Measurements from ENCODE around the gene SREBF1. TPM values are rescaled to one million over a fixed set of nuclear protein-coding genes. Genes with fewer than 3 reads are reported as not detected.
A peak's percentile ranks its signal among the peaks of the same experiment; 100 is the strongest.

The SREBF1 gene
- total RNA-seq, 5 donors from 2014 or later (not counting 1 experiment from before 2014, with no cell fraction given) = 24.6 to 279 (median 38.9) TPM

DNA sequence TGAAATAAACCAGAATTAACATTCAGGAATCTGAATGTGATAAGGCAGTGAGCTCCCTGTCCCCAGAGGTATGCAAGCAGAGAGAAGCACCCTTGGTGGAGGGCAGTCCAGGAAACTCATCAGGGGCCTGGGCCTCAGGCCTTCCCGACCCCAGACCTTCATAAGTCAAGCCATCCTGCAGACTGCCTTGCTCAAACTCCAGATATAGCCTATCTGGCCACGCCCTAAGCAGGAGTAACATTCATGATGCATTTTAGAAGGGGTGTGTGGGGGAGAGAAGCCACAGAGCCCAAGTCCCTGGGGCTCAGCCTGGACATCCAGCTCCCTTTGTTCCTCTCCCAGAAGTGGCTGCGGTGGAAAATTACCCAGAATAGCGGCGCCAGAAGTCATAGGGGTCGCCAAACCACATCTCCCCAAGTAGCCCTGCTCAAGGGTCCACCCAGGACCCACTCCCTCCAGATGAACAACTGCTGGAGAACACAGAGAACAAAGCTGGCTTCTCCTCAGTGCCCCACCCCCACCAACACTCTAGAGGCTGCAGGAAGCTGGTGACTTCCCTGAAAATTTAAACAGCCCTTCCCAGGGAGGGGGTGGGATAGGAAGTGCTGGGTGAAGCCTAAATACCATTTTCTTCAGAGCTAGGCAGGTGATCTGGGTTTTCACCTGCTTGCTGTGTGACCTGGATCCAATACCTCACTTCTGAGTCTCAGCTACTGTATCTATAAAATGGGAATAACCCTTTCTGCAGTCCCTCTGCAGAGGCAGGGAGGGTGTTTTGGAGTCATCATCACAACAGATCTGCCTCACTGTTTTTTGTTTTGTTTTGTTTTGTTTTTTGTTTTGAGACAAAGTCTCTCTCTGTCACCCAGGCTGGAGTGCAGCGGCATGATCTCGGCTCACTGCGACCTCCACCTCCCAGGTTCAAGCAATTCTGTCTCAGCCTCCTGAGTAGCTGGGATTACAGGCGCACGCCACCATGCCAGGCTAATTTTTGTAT is 1.5 kb upstream of the SREBF1 start:
- no peaks in the 10 kb centered on the region for H3K36me3 ChIP-seq (ENCODE audit: control insufficient read depth in 2 of 2, extremely low read depth in 1 of 2, insufficient read depth in 1 of 2, low read length in 1 of 2)
- H3K4me3 ChIP-seq (ENCODE audit: control insufficient read depth in 1 of 2, extremely low read depth in 1 of 2, low read length in 1 of 2) = peak overlapping the region in 1 of 2 donors; percentile 17
- 63% methylated on average over 4 of the region's 11 CpGs for WGBS (ENCODE audit: insufficient coverage)
- Mint-ChIP-seq H3K36me3 (no peaks in the 10 kb centered on the region), H3K4me1 (peaks cover 51 to 65% (median 63%) of the 10 kb centered on the region in 3 donors), H3K4me3 (peak overlapping the region; percentile 50 to 96 (median 85)), H3K27ac (peak overlapping the region in 1 of 2 donors; percentile 91), H3K9me3 (no peaks in the 10 kb centered on the region), H3K27me3 (no peaks in the 10 kb centered on the region)
- H3K9me3 ChIP-seq = no peaks in the 10 kb centered on the region
- no peaks in the 10 kb centered on the region for H3K27me3 ChIP-seq (replicated peaks in 1 of 2; ENCODE audit: control insufficient read depth in 2 of 2, extremely low read depth in 1 of 2, insufficient read depth in 2 of 2, low read length in 1 of 2)
- ChIA-PET CTCF (interaction anchor here (0.6 to 2.4 kb wide), 4 partner anchors 11 to 24 kb away, joined by 3 to 6 read pairs (median 4); no protein-coding TSS in a partner anchor), POLR2A (interaction anchor here (0.5 to 0.9 kb wide), 6 partner anchors 11 to 133 kb away, joined by 3 to 6 read pairs (median 4); no protein-coding TSS in a partner anchor)
- H3K27ac ChIP-seq (ENCODE audit: low read length) = peak overlapping the region; percentile 98
- peaks cover 42 to 70% of the 10 kb centered on the region in 2 experiments for H3K4me1 ChIP-seq (ENCODE audit: control insufficient read depth in 1 of 2, extremely low read depth in 1 of 2, insufficient read depth in 2 of 2, low read length in 2 of 2)
- DNase-seq = peak in 2 of 35 experiments; percentile 26 to 37
- ATAC-seq (replicated peaks in 1 of 4) = no peak

DNA sequence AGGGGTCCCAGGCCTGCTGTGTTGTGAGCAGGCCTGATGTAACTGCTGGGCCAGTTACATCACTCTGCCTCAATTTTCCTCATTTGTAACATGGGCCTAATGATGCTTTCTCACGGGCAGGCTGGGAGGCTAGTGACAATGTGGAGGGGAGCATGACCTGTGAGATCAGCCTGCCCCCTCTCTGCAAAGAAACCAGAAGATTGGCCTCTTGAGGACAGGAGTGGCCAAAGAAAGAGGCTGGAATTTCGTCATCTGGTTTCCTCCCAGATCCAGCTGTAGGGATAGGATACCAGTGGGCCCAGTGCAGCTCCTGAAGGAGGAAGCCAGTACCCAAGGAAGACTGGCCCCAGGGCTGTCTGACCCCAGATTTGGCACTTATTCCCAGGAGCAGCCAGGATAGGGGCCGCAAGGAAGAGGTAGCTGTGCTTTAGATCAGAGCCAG is 615 bp upstream of the SREBF1 start:
- Histone ChIP-seq H3K4me1 (ENCODE audit: control insufficient read depth in 1 of 2, extremely low read depth in 1 of 2, insufficient read depth in 2 of 2, low read length in 2 of 2) (peaks cover 42 to 72% of the 10 kb centered on the region in 2 experiments), H3K27ac (ENCODE audit: low read length) (peak overlapping the region; percentile 98), H3K27me3 (replicated peaks in 1 of 2; ENCODE audit: control insufficient read depth in 2 of 2, extremely low read depth in 1 of 2, insufficient read depth in 2 of 2, low read length in 1 of 2) (no peaks in the 10 kb centered on the region), H3K4me3 (ENCODE audit: control insufficient read depth in 1 of 2, extremely low read depth in 1 of 2, low read length in 1 of 2) (peak overlapping the region; percentile 63 to 92), H3K36me3 (ENCODE audit: control insufficient read depth in 2 of 2, extremely low read depth in 1 of 2, insufficient read depth in 1 of 2, low read length in 1 of 2) (peaks cover 0 to under 1% of the 10 kb centered on the region in 2 donors), H3K9me3 (no peaks in the 10 kb centered on the region)
- Mint-ChIP-seq H3K9me3 (no peaks in the 10 kb centered on the region), H3K27me3 (no peaks in the 10 kb centered on the region), H3K36me3 (peaks cover under 1% of the 10 kb centered on the region), H3K27ac (peak overlapping the region; percentile 85 to 91), H3K4me3 (peak overlapping the region; percentile 84 to 96 (median 85)), H3K4me1 (peaks cover 56 to 66% (median 65%) of the 10 kb centered on the region in 3 donors)
- DNase-seq (no peak), ATAC-seq (replicated peaks in 1 of 4) (no peak)
- CTCF ChIA-PET = interaction anchor here (0.6 to 2.4 kb wide), 4 partner anchors 12 to 23 kb away, joined by 3 to 16 read pairs (median 5); no protein-coding TSS in a partner anchor
- POLR2A ChIA-PET = interaction anchor here (0.6 to 1.9 kb wide), 3 partner anchors 12 to 13 kb away, joined by 4 to 25 read pairs (median 6); no protein-coding TSS in a partner anchor
- 89% methylated on average over 2 of the region's 3 CpGs for WGBS (ENCODE audit: insufficient coverage)

DNA sequence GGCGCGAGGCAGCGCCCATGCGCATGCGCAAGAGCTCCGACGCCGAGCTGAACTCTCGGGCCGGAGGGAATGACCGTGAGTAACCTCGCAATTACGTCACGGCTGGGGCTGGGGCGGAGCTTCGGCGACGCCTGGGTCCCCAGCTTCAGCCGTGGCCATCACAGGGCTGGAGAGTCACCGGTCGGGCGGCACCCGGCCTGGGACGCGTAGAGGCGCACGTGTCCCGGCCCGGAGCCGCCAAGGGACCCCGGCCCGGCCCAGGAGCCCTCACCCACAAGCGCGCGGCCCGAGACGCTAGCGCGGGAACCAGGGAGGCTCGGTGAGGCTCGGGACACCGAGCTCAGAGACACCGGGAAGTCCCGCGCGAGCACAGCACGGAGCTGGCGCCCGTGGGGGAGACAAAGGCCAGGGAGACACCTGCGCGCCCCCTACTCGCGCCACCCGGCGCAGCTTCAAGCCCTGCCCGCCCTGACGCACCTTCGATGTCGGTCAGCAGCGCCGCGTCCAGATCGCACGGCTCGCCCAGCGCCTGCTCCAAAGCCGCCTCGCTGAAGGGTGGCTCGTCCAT is 452 bp downstream of the SREBF1 start:
- peak overlapping the region; percentile 88 to 91 for H3K27ac Mint-ChIP-seq
- no peaks in the 10 kb centered on the region for H3K9me3 Mint-ChIP-seq
- DNase-seq = peak; percentile 86 to 99 (median 97)
- H3K4me1 ChIP-seq (ENCODE audit: control insufficient read depth in 1 of 2, extremely low read depth in 1 of 2, insufficient read depth in 2 of 2, low read length in 2 of 2) = peaks cover 44 to 82% of the 10 kb centered on the region in 2 experiments
- peaks cover 3% of the 10 kb centered on the region for H3K36me3 Mint-ChIP-seq
- H3K4me3 ChIP-seq (ENCODE audit: control insufficient read depth in 1 of 2, extremely low read depth in 1 of 2, low read length in 1 of 2) = peak overlapping the region; percentile 63 to 92
- no peaks in the 10 kb centered on the region for H3K27me3 ChIP-seq (replicated peaks in 1 of 2; ENCODE audit: control insufficient read depth in 2 of 2, extremely low read depth in 1 of 2, insufficient read depth in 2 of 2, low read length in 1 of 2)
- peak overlapping the region; percentile 76 to 96 (median 77) for H3K4me3 Mint-ChIP-seq
- no peaks in the 10 kb centered on the region for H3K9me3 ChIP-seq
- H3K36me3 ChIP-seq (ENCODE audit: control insufficient read depth in 2 of 2, extremely low read depth in 1 of 2, insufficient read depth in 1 of 2, low read length in 1 of 2) = peaks cover 0 to 9% of the 10 kb centered on the region in 2 donors
- no peaks in the 10 kb centered on the region for H3K27me3 Mint-ChIP-seq
- H3K4me1 Mint-ChIP-seq = peaks cover 60 to 73% (median 70%) of the 10 kb centered on the region in 3 donors
- ChIA-PET POLR2A (interaction anchor here (0.5 to 1.9 kb wide), 15 partner anchors 10 to 555 kb away, joined by 3 to 25 read pairs (median 4); partner anchors contain the start of genes DRC3 (in 1 of the 2) and TOM1L2 (in 1 of the 2)), CTCF (interaction anchor here in 1 of 2 donors (0.6 to 1.6 kb wide), 8 partner anchors 8 to 154 kb away, joined by 3 to 16 read pairs (median 4); no protein-coding TSS in a partner anchor)
- under 1% methylated on average over 68 of the region's 69 CpGs for WGBS (ENCODE audit: insufficient coverage)
- peak overlapping the region; percentile 98 for H3K27ac ChIP-seq (ENCODE audit: low read length)
- ATAC-seq (replicated peaks in 1 of 4) = peak; percentile 73 to 78 (median 76)

DNA sequence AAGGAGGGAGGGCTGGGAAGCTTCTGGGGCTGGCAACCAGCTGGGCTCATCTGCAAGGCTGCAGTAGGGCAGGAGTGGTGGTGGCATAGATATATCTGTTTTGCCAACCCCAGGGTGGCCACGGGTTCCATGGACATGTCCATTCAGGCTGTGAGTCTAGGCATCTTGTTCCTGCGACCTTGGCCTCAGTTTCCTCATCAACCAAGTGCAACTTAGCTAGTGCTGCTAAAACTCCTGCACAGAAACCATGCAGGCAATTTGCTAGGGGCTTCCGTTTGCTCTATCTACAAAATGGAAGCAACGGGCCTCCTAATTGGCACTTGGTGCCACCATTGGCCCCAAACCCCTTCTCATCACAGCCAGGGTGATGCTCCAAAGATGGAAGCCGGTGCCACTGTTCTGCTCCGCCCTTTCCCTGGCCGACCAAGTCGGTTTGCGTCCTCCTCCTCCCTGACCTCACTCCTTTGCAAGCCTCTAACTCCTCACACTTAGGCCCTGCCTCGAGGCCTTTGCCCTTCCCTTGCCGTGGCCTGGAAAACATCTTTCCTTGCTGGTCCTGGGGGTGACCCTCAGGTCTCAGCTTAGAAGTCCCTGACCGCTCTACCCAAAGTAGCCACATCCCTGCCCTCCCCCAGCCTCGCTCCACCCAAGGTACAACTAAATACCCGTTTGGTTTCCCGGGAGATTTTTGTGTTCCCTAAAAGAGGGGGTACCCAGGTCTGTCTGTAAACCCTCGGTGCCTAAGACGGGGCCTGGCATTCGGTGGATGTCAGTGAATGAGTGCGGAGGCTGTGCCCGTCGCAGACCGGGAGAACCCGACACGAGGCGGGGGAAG is 1.2 kb downstream of the SREBF1 start:
- Mint-ChIP-seq H3K36me3 (peaks cover 6% of the 10 kb centered on the region), H3K27ac (peak overlapping the region; percentile 88 to 91), H3K4me3 (peak overlapping the region; percentile 76 to 96 (median 77)), H3K27me3 (no peaks in the 10 kb centered on the region), H3K4me1 (peaks cover 61 to 72% (median 69%) of the 10 kb centered on the region in 3 donors), H3K9me3 (no peaks in the 10 kb centered on the region)
- peaks cover 0 to 13% of the 10 kb centered on the region in 2 donors for H3K36me3 ChIP-seq (ENCODE audit: control insufficient read depth in 2 of 2, extremely low read depth in 1 of 2, insufficient read depth in 1 of 2, low read length in 1 of 2)
- H3K27me3 ChIP-seq (replicated peaks in 1 of 2; ENCODE audit: control insufficient read depth in 2 of 2, extremely low read depth in 1 of 2, insufficient read depth in 2 of 2, low read length in 1 of 2) = no peaks in the 10 kb centered on the region
- H3K9me3 ChIP-seq = no peaks in the 10 kb centered on the region
- ChIA-PET CTCF (interaction anchor here in 1 of 2 donors (0.6 to 1.6 kb wide), 8 partner anchors 8 to 154 kb away, joined by 3 to 16 read pairs (median 4); no protein-coding TSS in a partner anchor), POLR2A (interaction anchor here (0.5 to 1.9 kb wide), 14 partner anchors 9 to 554 kb away, joined by 3 to 25 read pairs (median 4); partner anchors contain the start of genes DRC3 (in 1 of the 2) and TOM1L2 (in 1 of the 2))
- H3K27ac ChIP-seq (ENCODE audit: low read length) = peak overlapping the region; percentile 98
- peaks cover 44 to 82% of the 10 kb centered on the region in 2 experiments for H3K4me1 ChIP-seq (ENCODE audit: control insufficient read depth in 1 of 2, extremely low read depth in 1 of 2, insufficient read depth in 2 of 2, low read length in 2 of 2)
- DNase-seq = no peak
- peak overlapping the region; percentile 63 to 92 for H3K4me3 ChIP-seq (ENCODE audit: control insufficient read depth in 1 of 2, extremely low read depth in 1 of 2, low read length in 1 of 2)
- 22% methylated on average over 23 of the region's 25 CpGs for WGBS (ENCODE audit: insufficient coverage)
- ATAC-seq (replicated peaks in 1 of 4) = no peak

DNA sequence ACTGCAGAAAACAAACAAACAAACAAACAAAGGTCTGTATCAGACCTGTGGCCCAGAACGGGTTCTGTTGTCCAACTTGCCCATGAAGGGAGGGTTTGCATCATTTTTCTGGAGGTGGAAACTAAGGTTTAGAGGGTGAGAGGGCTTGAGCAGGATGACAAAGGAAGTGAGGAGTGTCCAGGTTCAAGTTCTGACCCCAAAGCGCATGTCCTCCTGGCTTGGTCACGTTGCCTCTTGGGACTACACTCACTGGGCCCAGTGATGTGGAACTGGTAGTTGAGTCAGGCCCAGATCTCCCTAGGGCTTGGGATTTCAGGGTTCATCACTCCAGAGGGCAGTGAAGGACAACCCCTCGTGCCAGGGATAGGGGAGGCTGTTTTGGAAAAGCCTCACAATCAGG is 1.8 kb downstream of the SREBF1 start:
- Mint-ChIP-seq H3K4me1 (peaks cover 64 to 74% (median 71%) of the 10 kb centered on the region in 3 donors), H3K36me3 (peaks cover 6% of the 10 kb centered on the region), H3K9me3 (no peaks in the 10 kb centered on the region), H3K27ac (peak overlapping the region; percentile 74 to 82), H3K27me3 (no peaks in the 10 kb centered on the region), H3K4me3 (peak overlapping the region; percentile 64 to 96 (median 76))
- H3K36me3 ChIP-seq (ENCODE audit: control insufficient read depth in 2 of 2, extremely low read depth in 1 of 2, insufficient read depth in 1 of 2, low read length in 1 of 2) = peaks cover 0 to 13% of the 10 kb centered on the region in 2 donors
- 62% methylated on average over 2 of the region's 4 CpGs for WGBS (ENCODE audit: insufficient coverage)
- peak overlapping the region in 1 of 2 donors; percentile 63 for H3K4me3 ChIP-seq (ENCODE audit: control insufficient read depth in 1 of 2, extremely low read depth in 1 of 2, low read length in 1 of 2)
- no peak for DNase-seq
- no peaks in the 10 kb centered on the region for H3K27me3 ChIP-seq (replicated peaks in 1 of 2; ENCODE audit: control insufficient read depth in 2 of 2, extremely low read depth in 1 of 2, insufficient read depth in 2 of 2, low read length in 1 of 2)
- peaks cover 41 to 80% of the 10 kb centered on the region in 2 experiments for H3K4me1 ChIP-seq (ENCODE audit: control insufficient read depth in 1 of 2, extremely low read depth in 1 of 2, insufficient read depth in 2 of 2, low read length in 2 of 2)
- no peaks in the 10 kb centered on the region for H3K9me3 ChIP-seq
- POLR2A ChIA-PET = interaction anchor here (0.6 to 1.4 kb wide), 3 partner anchors 12 to 47 kb away, joined by 3 to 7 read pairs (median 3); no protein-coding TSS in a partner anchor
- peak overlapping the region; percentile 98 for H3K27ac ChIP-seq (ENCODE audit: low read length)
- CTCF ChIA-PET = no interaction called here
- no peak for ATAC-seq (replicated peaks in 1 of 4)

Data from T-cell (primary cell).